Measurements from ENCODE around the gene IGSF22.

The IGSF22 gene

DNA sequence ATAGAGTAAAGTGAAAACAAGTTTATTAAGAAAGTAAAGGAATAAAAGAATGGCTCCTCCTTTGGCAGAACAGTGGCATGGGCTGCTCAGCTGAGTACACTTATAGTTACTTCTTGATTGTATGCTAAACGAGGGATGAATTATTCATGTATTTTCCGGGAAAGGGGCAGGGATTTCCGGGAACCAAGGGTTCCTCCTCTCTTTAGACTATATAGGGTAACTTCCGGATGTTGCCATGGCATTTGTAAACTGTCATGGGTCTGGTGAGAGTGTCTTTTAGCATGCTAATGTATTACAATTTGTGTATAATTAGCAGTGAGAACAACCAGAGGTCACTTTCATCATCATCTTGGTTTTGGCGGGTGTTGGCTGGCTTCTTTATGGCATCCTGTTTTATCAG is 68.3 kb downstream of the IGSF22 start:
- Histone ChIP-seq H3K36me3 (ENCODE audit: insufficient read depth, low read length) (no peaks in the 10 kb centered on the region), H3K27ac (ENCODE audit: low read depth, low read length) (no peak overlapping the region), H3K4me1 (ENCODE audit: control insufficient read depth, insufficient read depth, low read length, unreplicated experiment) (no peaks in the 10 kb centered on the region), H3K27me3 (ENCODE audit: insufficient read depth, low read length) (peaks cover 22% of the 10 kb centered on the region), H3K4me3 (ENCODE audit: low read depth, low read length) (no peak overlapping the region), H2AFZ (ENCODE audit: low read length, unreplicated experiment) (no peak overlapping the region), H3K79me2 (ENCODE audit: control insufficient read depth, insufficient read depth, low read length, unreplicated experiment) (no peaks in the 10 kb centered on the region)
